Panc1 (cell line): Measurements from ENCODE around the gene ERF.

Experiments
- CTCF ChIP-seq: fragments of 450-650 bp; IDR thresholded peaks from 2 replicates; pipeline ENCODE4 v1.5.1; 2017; ENCODE audit warnings: mild to moderate bottlenecking
- REST ChIP-seq, 2 experiments: IDR thresholded peaks; 2 replicates each; pipeline ENCODE4 v1.6.1; 2011 to 2012; ENCODE audit warnings: low read depth in 2 of 2, control low read depth in 1 of 2, low read length in 1 of 2, mild to moderate bottlenecking in 1 of 2, moderate library complexity in 1 of 2; ENCODE audit not compliant: insufficient read depth in 1 of 2
- SIN3A ChIP-seq: IDR thresholded peaks from 2 replicates; pipeline ENCODE4 v1.6.1; 2012; ENCODE audit warnings: low read depth, mild to moderate bottlenecking, low read length, moderate library complexity, borderline replicate concordance; ENCODE audit not compliant: insufficient read depth

- no peak for TF ChIP-seq CTCF
- no peak for TF ChIP-seq SIN3A
- no peak for TF ChIP-seq REST (IDR thresholded peaks at IDR 0.05; ENCODE audit: insufficient read depth in 1 of 2, low read depth in 2 of 2, low read length in 1 of 2)
Measured at GRCh38 chr19:42202290-42202880, 52.5 kb downstream of the ERF start.
